H4 (cell line): ENCODE data around the gene CLCN4. TPM values are rescaled to one million over a fixed set of nuclear protein-coding genes. Genes with fewer than 3 reads are reported as not detected.

Experiments
- DNase-seq: peaks from one replicate; pipeline ENCODE4 v3.0.0-alpha.2; 2015; ENCODE audit warnings: low spot score
- total RNA-seq: library from RNA; depleted of rRNA; stranded (reverse); fragments of >200 nt; shearing (Covaris generic); gene quantifications from 2 replicates; pipeline ENCODE4 v1.2.3, GENCODE V29; 2014; rRNA removed

The CLCN4 gene
- 6.9 TPM in 2 replicates for total RNA-seq

GRCh38 chrX:10156199-10157031 is at the start of gene CLCN4:
Gene CLCN4, plus strand, starts transcription at chrX:10156975. Its CDS starts 28,058 bp downstream, at chrX:10185033.
- DNase-seq = peak; percentile 36

GRCh38 chrX:10107483-10107882 is 49.3 kb upstream of the CLCN4 start:
- no peak for DNase-seq

GRCh38 chrX:10108288-10108687 is 48.5 kb upstream of the CLCN4 start:
- DNase-seq = no peak

- DNase-seq = no peak
Observed at GRCh38 chrX:10109695-10110094, 47.1 kb upstream of the CLCN4 start.

GRCh38 chrX:10110316-10110935 is 46.3 kb upstream of the CLCN4 start:
- no peak for DNase-seq

GRCh38 chrX:10110984-10111363 is 45.8 kb upstream of the CLCN4 start:
- DNase-seq = no peak

- no peak for DNase-seq
Observed at GRCh38 chrX:10111364-10112148, 45.2 kb upstream of the CLCN4 start.

GRCh38 chrX:10112510-10112909 is 44.3 kb upstream of the CLCN4 start:
- no peak for DNase-seq

- DNase-seq = no peak
Observed at GRCh38 chrX:10115082-10115481, 41.7 kb upstream of the CLCN4 start.

- DNase-seq = no peak
Observed at GRCh38 chrX:10117301-10117700, 39.5 kb upstream of the CLCN4 start.

GRCh38 chrX:10117864-10118377 is 38.9 kb upstream of the CLCN4 start:
- DNase-seq = no peak

GRCh38 chrX:10118530-10118929 is 38.2 kb upstream of the CLCN4 start:
- DNase-seq = no peak

GRCh38 chrX:10119399-10119990 is 37.3 kb upstream of the CLCN4 start:
- DNase-seq = peak; percentile 72

- no peak for DNase-seq
Observed at GRCh38 chrX:10120331-10120730, 36.4 kb upstream of the CLCN4 start.

GRCh38 chrX:10120828-10121227 is 35.9 kb upstream of the CLCN4 start:
- DNase-seq = no peak

- DNase-seq = no peak
Observed at GRCh38 chrX:10121787-10122186, 35.0 kb upstream of the CLCN4 start.

- no peak for DNase-seq
Observed at GRCh38 chrX:10124506-10125247, 32.1 kb upstream of the CLCN4 start.

- no peak for DNase-seq
Observed at GRCh38 chrX:10125248-10125615, 31.5 kb upstream of the CLCN4 start.

GRCh38 chrX:10126044-10126443 is 30.7 kb upstream of the CLCN4 start:
- DNase-seq = no peak

GRCh38 chrX:10126834-10127233 is 29.9 kb upstream of the CLCN4 start:
- DNase-seq = no peak

- no peak for DNase-seq
Observed at GRCh38 chrX:10128386-10128785, 28.4 kb upstream of the CLCN4 start.
